Measurements from ENCODE around the gene FAAP20. TPM values are rescaled to one million over a fixed set of nuclear protein-coding genes. Genes with fewer than 3 reads are reported as not detected.

FAAP20 gene
- total RNA-seq, 2 experiments from 2014 or later = 64.7 to 71.7 TPM

GRCh38 chr1:2182376-2182775 lies 12.2 kb downstream of the FAAP20 start:
- ATAC-seq (no peak), DNase-seq (no peak)
- Mint-ChIP-seq H3K9me3 (no peaks in the 10 kb centered on the region), H3K36me3 (ENCODE audit: low read depth) (no peaks in the 10 kb centered on the region), H3K27me3 (no peaks in the 10 kb centered on the region), H3K4me3 (no peak overlapping the region), H3K4me1 (ENCODE audit: low read depth) (no peaks in the 10 kb centered on the region), H3K27ac (no peak overlapping the region)
- TF ChIP-seq CTCF (IDR thresholded peaks at IDR 0.05) = no peak
- ChIA-PET POLR2A (interaction anchor here (0.7 to 1.7 kb wide), 4 partner anchors 9 to 93 kb away, joined by 3 to 4 read pairs (median 3); no protein-coding TSS in a partner anchor), CTCF (interaction anchor here (4.4 kb wide), 1 partner anchor 8 kb away, joined by 21 read pairs; no protein-coding TSS in a partner anchor)
- intact Hi-C loops (cut with micrococcal nuclease) = no loop called here

- DNase-seq (no peak), ATAC-seq (no peak)
- intact Hi-C loops (cut with micrococcal nuclease) = no loop called here
- H3K4me1 Mint-ChIP-seq (ENCODE audit: low read depth) = no peaks in the 10 kb centered on the region
- H3K4me3 Mint-ChIP-seq = no peak overlapping the region
- no peak for TF ChIP-seq CTCF (IDR thresholded peaks at IDR 0.05)
- H3K36me3 Mint-ChIP-seq (ENCODE audit: low read depth) = no peaks in the 10 kb centered on the region
- no peaks in the 10 kb centered on the region for H3K27me3 Mint-ChIP-seq
- no peak overlapping the region for H3K27ac Mint-ChIP-seq
- no peaks in the 10 kb centered on the region for H3K9me3 Mint-ChIP-seq
- CTCF ChIA-PET = no interaction called here
- POLR2A ChIA-PET = interaction anchor here (1.6 kb wide), 1 partner anchor 11 kb away, joined by 4 read pairs; no protein-coding TSS in a partner anchor
Measured at GRCh38 chr1:2181752-2182151, 12.8 kb downstream of the FAAP20 start.

GRCh38 chr1:2181271-2181670 lies 13.3 kb downstream of the FAAP20 start:
- POLR2A ChIA-PET = no interaction called here
- H3K27me3 Mint-ChIP-seq = no peaks in the 10 kb centered on the region
- DNase-seq (no peak), ATAC-seq (no peak)
- no peak for TF ChIP-seq CTCF (IDR thresholded peaks at IDR 0.05)
- no peaks in the 10 kb centered on the region for H3K36me3 Mint-ChIP-seq (ENCODE audit: low read depth)
- no peaks in the 10 kb centered on the region for H3K4me1 Mint-ChIP-seq (ENCODE audit: low read depth)
- intact Hi-C loops (cut with micrococcal nuclease) = no loop called here
- no peak overlapping the region for H3K27ac Mint-ChIP-seq
- H3K9me3 Mint-ChIP-seq = no peaks in the 10 kb centered on the region
- CTCF ChIA-PET = no interaction called here
- H3K4me3 Mint-ChIP-seq = no peak overlapping the region

- Mint-ChIP-seq H3K9me3 (no peaks in the 10 kb centered on the region), H3K36me3 (ENCODE audit: low read depth) (no peaks in the 10 kb centered on the region), H3K27me3 (no peaks in the 10 kb centered on the region), H3K4me3 (no peak overlapping the region), H3K27ac (no peak overlapping the region), H3K4me1 (ENCODE audit: low read depth) (no peaks in the 10 kb centered on the region)
- ChIA-PET CTCF (no interaction called here), POLR2A (no interaction called here)
- no peak for TF ChIP-seq CTCF (IDR thresholded peaks at IDR 0.05)
- DNase-seq (no peak), ATAC-seq (no peak)
- intact Hi-C loops (cut with micrococcal nuclease) = no loop called here
Measured at GRCh38 chr1:2180297-2181245, 14.0 kb downstream of the FAAP20 start.

GRCh38 chr1:2179283-2180013 lies 15.1 kb downstream of the FAAP20 start:
- ChIA-PET POLR2A (no interaction called here), CTCF (no interaction called here)
- ATAC-seq (no peak), DNase-seq (no peak)
- Mint-ChIP-seq H3K4me3 (no peak overlapping the region), H3K36me3 (ENCODE audit: low read depth) (no peaks in the 10 kb centered on the region), H3K4me1 (ENCODE audit: low read depth) (peaks cover 3% of the 10 kb centered on the region), H3K27ac (no peak overlapping the region), H3K9me3 (no peaks in the 10 kb centered on the region), H3K27me3 (no peaks in the 10 kb centered on the region)
- intact Hi-C loops (cut with micrococcal nuclease) = no loop called here
- TF ChIP-seq CTCF (IDR thresholded peaks at IDR 0.05) = no peak

Data from activated CD8-positive, alpha-beta T cell treated with anti-CD3 and anti-CD28 coated beads for 36 hours (primary cell).